ENCODE measurements around the gene ABCA2.

ABCA2 gene

GRCh38 chr9:136961279-136962065 lies 66.6 kb downstream of the ABCA2 start:
- H3K36me3 ChIP-seq, result no peaks in the 10 kb centered on the region
- H3K27me3 ChIP-seq, result no peaks in the 10 kb centered on the region
- H4K20me1 ChIP-seq, result no peaks in the 10 kb centered on the region
- no peak overlapping the region for H3K4me3 ChIP-seq
- no peak overlapping the region for H3K4me2 ChIP-seq
- TF ChIP-seq Cebpa-rat (IDR thresholded peaks at IDR 0.05), result no peak
- H3K27ac ChIP-seq, result no peak overlapping the region
- H3K9me3 ChIP-seq, result no peaks in the 10 kb centered on the region
- no peak overlapping the region for H3K9ac ChIP-seq
- H3K4me1 ChIP-seq, result peaks cover 25% of the 10 kb centered on the region

GRCh38 chr9:136960938-136961275 lies 67.1 kb downstream of the ABCA2 start:
- Histone ChIP-seq H3K36me3 (no peaks in the 10 kb centered on the region), H3K27ac (no peak overlapping the region), H3K9ac (no peak overlapping the region), H3K4me2 (no peak overlapping the region), H3K9me3 (no peaks in the 10 kb centered on the region), H3K27me3 (no peaks in the 10 kb centered on the region), H3K4me1 (peaks cover 20% of the 10 kb centered on the region), H3K4me3 (no peak overlapping the region), H4K20me1 (no peaks in the 10 kb centered on the region)
- no peak for TF ChIP-seq Cebpa-rat (IDR thresholded peaks at IDR 0.05)

GRCh38 chr9:136960212-136960937 lies 67.7 kb downstream of the ABCA2 start:
- no peak overlapping the region for H3K4me3 ChIP-seq
- H3K9me3 ChIP-seq, result no peaks in the 10 kb centered on the region

GRCh38 chr9:136958898-136959850 lies 68.9 kb downstream of the ABCA2 start:
- no peak overlapping the region for H3K4me3 ChIP-seq
- peak overlapping the region; percentile 43; the same call in 1 of the 2 replicates for H3K4me2 ChIP-seq
- no peak overlapping the region for H3K27ac ChIP-seq
- no peaks in the 10 kb centered on the region for H3K36me3 ChIP-seq
- H3K9me3 ChIP-seq, result no peaks in the 10 kb centered on the region
- H3K27me3 ChIP-seq, result no peaks in the 10 kb centered on the region
- H3K4me1 ChIP-seq, result peaks cover 14% of the 10 kb centered on the region
- 0 out of 2 replicates have a peak overlapping the region, but pooled peaks have one; percentile 10 for H3K9ac ChIP-seq
- TF ChIP-seq Cebpa-rat (IDR thresholded peaks at IDR 0.05), result no peak
- no peaks in the 10 kb centered on the region for H4K20me1 ChIP-seq

More at GRCh38 chr9:136960212-136960937, 67.7 kb downstream of the ABCA2 start:
- Histone ChIP-seq H4K20me1 (no peaks in the 10 kb centered on the region), H3K27ac (no peak overlapping the region), H3K36me3 (no peaks in the 10 kb centered on the region), H3K27me3 (no peaks in the 10 kb centered on the region), H3K9ac (0 out of 2 replicates have a peak overlapping the region, but pooled peaks have one; percentile 10), H3K4me2 (peak overlapping the region; percentile 43), H3K4me1 (peaks cover 15% of the 10 kb centered on the region)
- no peak for TF ChIP-seq Cebpa-rat (IDR thresholded peaks at IDR 0.05)

GRCh38 chr9:136958473-136958872 lies 69.6 kb downstream of the ABCA2 start:
- H3K36me3 ChIP-seq, result no peaks in the 10 kb centered on the region
- no peaks in the 10 kb centered on the region for H3K9me3 ChIP-seq
- H3K4me3 ChIP-seq, result no peak overlapping the region
- no peak overlapping the region for H3K9ac ChIP-seq
- H3K27me3 ChIP-seq, result no peaks in the 10 kb centered on the region
- no peak overlapping the region for H3K4me2 ChIP-seq
- H4K20me1 ChIP-seq, result no peaks in the 10 kb centered on the region
- TF ChIP-seq Cebpa-rat (IDR thresholded peaks at IDR 0.05), result no peak
- H3K27ac ChIP-seq, result no peak overlapping the region
- H3K4me1 ChIP-seq, result peaks cover 14% of the 10 kb centered on the region

- no peak overlapping the region for H3K27ac ChIP-seq
- H4K20me1 ChIP-seq, result no peaks in the 10 kb centered on the region
- H3K9me3 ChIP-seq, result no peaks in the 10 kb centered on the region
- H3K36me3 ChIP-seq, result no peaks in the 10 kb centered on the region
- no peak overlapping the region for H3K4me3 ChIP-seq
- H3K4me1 ChIP-seq, result peaks cover 14% of the 10 kb centered on the region
- TF ChIP-seq Cebpa-rat (IDR thresholded peaks at IDR 0.05), result no peak
- H3K27me3 ChIP-seq, result no peaks in the 10 kb centered on the region
- no peak overlapping the region for H3K4me2 ChIP-seq
- no peak overlapping the region for H3K9ac ChIP-seq
Measured at GRCh38 chr9:136957901-136958300, 70.1 kb downstream of the ABCA2 start.

GRCh38 chr9:136957461-136957860 lies 70.6 kb downstream of the ABCA2 start:
- TF ChIP-seq Cebpa-rat (IDR thresholded peaks at IDR 0.05), result no peak
- H3K4me1 ChIP-seq, result peaks cover 14% of the 10 kb centered on the region

More at GRCh38 chr9:136957461-136957860, 70.6 kb downstream of the ABCA2 start:
- no peaks in the 10 kb centered on the region for H3K9me3 ChIP-seq
- H3K36me3 ChIP-seq, result no peaks in the 10 kb centered on the region
- H3K9ac ChIP-seq, result no peak overlapping the region
- H4K20me1 ChIP-seq, result no peaks in the 10 kb centered on the region
- no peak overlapping the region for H3K4me3 ChIP-seq
- no peaks in the 10 kb centered on the region for H3K27me3 ChIP-seq
- no peak overlapping the region for H3K27ac ChIP-seq
- H3K4me2 ChIP-seq, result no peak overlapping the region
